GM11168 (cell line): Measurements from ENCODE around the gene CYP3A7.
"Not testable (repeated sequence)": the region's sequence is repeated elsewhere in the genome, so short reads cannot be mapped to it uniquely, and the experiment has no call there.

ENCODE experiments used
- in situ Hi-C: fragments of 300-500 bp; cut with MboI; formaldehyde crosslinking; loops from one replicate; pipeline ENCODE4 v1.12.0; 2022; ENCODE audit warnings: low sequenced_read_pairs; ENCODE audit not compliant: unreplicated experiment

The CYP3A7 gene

GRCh38 chr7:99745395-99745794, 10.4 kb upstream of the CYP3A7 start:
- in situ Hi-C loops, result not testable (repeated sequence)

GRCh38 chr7:99742737-99743394, 7.9 kb upstream of the CYP3A7 start:
- in situ Hi-C loops, result no loop called here

- in situ Hi-C loops, result no loop called here
Observed at GRCh38 chr7:99741441-99741795, 6.4 kb upstream of the CYP3A7 start.

- in situ Hi-C loops, result no loop called here
Observed at GRCh38 chr7:99740573-99741440, 5.8 kb upstream of the CYP3A7 start.

GRCh38 chr7:99739699-99740572, 4.9 kb upstream of the CYP3A7 start:
- in situ Hi-C loops, result no loop called here

GRCh38 chr7:99737726-99738125, 2.7 kb upstream of the CYP3A7 start:
- in situ Hi-C loops, result no loop called here

GRCh38 chr7:99736667-99737066, 1.7 kb upstream of the CYP3A7 start:
- in situ Hi-C loops, result not testable (repeated sequence)

GRCh38 chr7:99733448-99733847, 1.5 kb downstream of the CYP3A7 start:
- in situ Hi-C loops, result loop anchor here (5.0 kb wide), 1 partner anchor 34 kb away; no protein-coding TSS in a partner anchor

GRCh38 chr7:99733003-99733402, 2.0 kb downstream of the CYP3A7 start:
- in situ Hi-C loops, result loop anchor here (5.0 kb wide), 1 partner anchor 34 kb away; no protein-coding TSS in a partner anchor

GRCh38 chr7:99731638-99732374, 3.2 kb downstream of the CYP3A7 start:
- in situ Hi-C loops, result loop anchor here (5.0 kb wide), 1 partner anchor 35 kb away; no protein-coding TSS in a partner anchor

- in situ Hi-C loops, result loop anchor here (5.0 kb wide), 1 partner anchor 36 kb away; no protein-coding TSS in a partner anchor
Observed at GRCh38 chr7:99730992-99731391, 4.0 kb downstream of the CYP3A7 start.

- in situ Hi-C loops, result loop anchor here (5.0 kb wide), 1 partner anchor 37 kb away; no protein-coding TSS in a partner anchor
Observed at GRCh38 chr7:99730238-99730810, 4.7 kb downstream of the CYP3A7 start.

- in situ Hi-C loops, result loop anchor here (5.0 kb wide), 1 partner anchor 38 kb away; no protein-coding TSS in a partner anchor
Observed at GRCh38 chr7:99729486-99730237, 5.3 kb downstream of the CYP3A7 start.

- in situ Hi-C loops, result no loop called here
Observed at GRCh38 chr7:99728615-99729014, 6.4 kb downstream of the CYP3A7 start.

- in situ Hi-C loops, result not testable (repeated sequence)
Observed at GRCh38 chr7:99723201-99723600, 11.8 kb downstream of the CYP3A7 start.

- in situ Hi-C loops, result no loop called here
Observed at GRCh38 chr7:99720800-99721595, 14.0 kb downstream of the CYP3A7 start.

GRCh38 chr7:99719996-99720769, 14.8 kb downstream of the CYP3A7 start:
- in situ Hi-C loops, result no loop called here
